ENCODE measurements around the gene CDY2B. TPM values are rescaled to one million over a fixed set of nuclear protein-coding genes. Genes with fewer than 3 reads are reported as not detected.
"Not testable (repeated sequence)": the region's sequence is repeated elsewhere in the genome, so short reads cannot be mapped to it uniquely, and the experiment has no call there.

The CDY2B gene
- total RNA-seq, 1 donor from 2014 or later, result not detected

GRCh38 chrY:17849131-17849530, 30.9 kb downstream of the CDY2B start:
- not testable (repeated sequence) for H3K9me3 Mint-ChIP-seq (ENCODE audit: unreplicated experiment); H3K27ac ChIP-seq (ENCODE audit: low read depth, low read length); H3K4me1 Mint-ChIP-seq (ENCODE audit: low read depth, unreplicated experiment); H2AFZ ChIP-seq (ENCODE audit: low read depth, low read length); H3K27me3 ChIP-seq (ENCODE audit: insufficient read depth, low read length); H3K9ac ChIP-seq (ENCODE audit: low read length); H3K36me3 Mint-ChIP-seq (ENCODE audit: low read depth, unreplicated experiment); H4K20me1 ChIP-seq (ENCODE audit: insufficient read depth, low read length); DNase-seq (ENCODE audit: low read depth); H3K4me1 ChIP-seq (ENCODE audit: insufficient read depth, low read length); H3K4me2 ChIP-seq (ENCODE audit: low read length); H3K9me3 ChIP-seq (ENCODE audit: insufficient read depth, low read depth, low read length); H3K36me3 ChIP-seq (ENCODE audit: insufficient read depth, low read length); H3K4me3 ChIP-seq (ENCODE audit: insufficient read depth, low read depth, low read length); FAIRE-seq; H3K79me2 ChIP-seq (ENCODE audit: insufficient read depth, low read length); H3K27me3 Mint-ChIP-seq (ENCODE audit: low read depth, unreplicated experiment); H3K27ac Mint-ChIP-seq (ENCODE audit: unreplicated experiment); H3K4me3 Mint-ChIP-seq (ENCODE audit: unreplicated experiment)

- not testable (repeated sequence) for H3K4me1 Mint-ChIP-seq (ENCODE audit: low read depth, unreplicated experiment); FAIRE-seq; H3K4me3 Mint-ChIP-seq (ENCODE audit: unreplicated experiment); H3K4me2 ChIP-seq (ENCODE audit: low read length); H3K27ac ChIP-seq (ENCODE audit: low read depth, low read length); H3K9me3 Mint-ChIP-seq (ENCODE audit: unreplicated experiment); H3K4me1 ChIP-seq (ENCODE audit: insufficient read depth, low read length); H3K36me3 ChIP-seq (ENCODE audit: insufficient read depth, low read length); H3K4me3 ChIP-seq (ENCODE audit: insufficient read depth, low read depth, low read length); H3K9me3 ChIP-seq (ENCODE audit: insufficient read depth, low read depth, low read length); H3K36me3 Mint-ChIP-seq (ENCODE audit: low read depth, unreplicated experiment); H3K79me2 ChIP-seq (ENCODE audit: insufficient read depth, low read length); H3K27ac Mint-ChIP-seq (ENCODE audit: unreplicated experiment); H3K27me3 Mint-ChIP-seq (ENCODE audit: low read depth, unreplicated experiment); DNase-seq (ENCODE audit: low read depth); H3K9ac ChIP-seq (ENCODE audit: low read length); H4K20me1 ChIP-seq (ENCODE audit: insufficient read depth, low read length); H2AFZ ChIP-seq (ENCODE audit: low read depth, low read length); H3K27me3 ChIP-seq (ENCODE audit: insufficient read depth, low read length)
Measured at GRCh38 chrY:17832149-17832548, 47.9 kb downstream of the CDY2B start.

Other genes with a start within 250 kb of the CDY2B start
- gene CDY2A, start 145.6 kb upstream of the CDY2B start, total RNA-seq, result not detected in 2 replicates